K562 (cell line): ENCODE data around the gene SOSTDC1. TPM values are rescaled to one million over a fixed set of nuclear protein-coding genes. Genes with fewer than 3 reads are reported as not detected.

Experiments used
- EHMT2 ChIP-seq: fragments of 450-650 bp; IDR thresholded peaks from 2 replicates; pipeline ENCODE4 v1.6.1; 2018; ENCODE audit warnings: antibody characterized with exemption
- PCBP1 ChIP-seq: fragments of 200-400 bp; formaldehyde crosslinking; IDR thresholded peaks from 2 replicates; pipeline ENCODE4 v1.6.1; 2018; ENCODE audit warnings: mild to moderate bottlenecking, low read depth, low read length; ENCODE audit not compliant: poor library complexity, severe bottlenecking
- PHF21A ChIP-seq: fragments of 450-650 bp; IDR thresholded peaks from 2 replicates; pipeline ENCODE4 v1.6.1; 2017; ENCODE audit warnings: low read depth, borderline replicate concordance
- RBM25 ChIP-seq: fragments of 200-400 bp; formaldehyde crosslinking; IDR thresholded peaks from 2 replicates; pipeline ENCODE4 v1.6.1; 2018; ENCODE audit warnings: low read length, low read depth, moderate library complexity; ENCODE audit not compliant: severe bottlenecking
- SRF ChIP-seq, 2 experiments: fragments of 250-450, 450-650 bp in 1 of 2; sonication (Bioruptor Pico) in 1 of 2; sonication (generic) in 1 of 2; formaldehyde crosslinking; IDR thresholded peaks; 2 replicates each; pipeline versions ENCODE4 v1.5.0 to v1.5.1; 2020 to 2022; ENCODE audit warnings: mild to moderate bottlenecking in 1 of 2, missing genetic modification reagents in 1 of 2
- TSC22D4 ChIP-seq: fragments of 450-650 bp; IDR thresholded peaks from 2 replicates; pipeline ENCODE4 v1.6.1; 2016; ENCODE audit warnings: missing genetic modification characterization, missing biosample characterization, control low read depth
- ZNF764 ChIP-seq: fragments of 250-450 bp; sonication (Bioruptor Pico); IDR thresholded peaks from 2 replicates; pipeline ENCODE4 v1.4.0; 2020; ENCODE audit warnings: low read depth, mild to moderate bottlenecking, moderate library complexity
- ZSCAN32 ChIP-seq: fragments of 450-650 bp; formaldehyde crosslinking; IDR thresholded peaks from 2 replicates; pipeline ENCODE4 v1.4.0; 2020; ENCODE audit warnings: mild to moderate bottlenecking, moderate library complexity
- polyA plus RNA-seq, 8 experiments: library from polyadenylated mRNA; depleted of rRNA in 4 of 8; stranded (reverse) in 5 of 8; unstranded in 3 of 8; fragments of >200 nt; fragmentation: Nextera tagmentation in 2 of 8; fragmentation: Illumina TruSeq in 1 of 8; extraction: Ambion mirVana in 2 of 8; extraction: Trizol in 1 of 8; gene quantifications; 2 replicates each; pipeline versions ENCODE4 v1.2.1 to v1.2.3, GENCODE V29; 2011 to 2014; ENCODE audit warnings: inconsistent platforms in 1 of 8, missing spikeins in 1 of 8
- total RNA-seq, 7 experiments: library from RNA; depleted of rRNA in 6 of 7; stranded (reverse); fragments of >200 nt in 6 of 7; fragmentation: Illumina TruSeq in 2 of 7; extraction: Trizol in 2 of 7; gene quantifications; 2 replicates each; pipeline versions ENCODE4 v1.2.1 to v1.2.3, GENCODE V29; 2011 to 2021; ENCODE audit warnings: low replicate concordance in 1 of 7
- TF ChIP-seq, protein P1 (sequence below), 2 experiments: IDR thresholded peaks; 2 replicates each; pipeline ENCODE4 v1.6.1; 2012; ENCODE audit warnings: improper control_type of control experiment in 2 of 2, low read depth in 2 of 2, low read length in 2 of 2, borderline replicate concordance in 1 of 2
- TF ChIP-seq, protein P2 (sequence below): fragments of 150-350 bp; conservative IDR thresholded peaks from 2 replicates; pipeline ENCODE4 v1.6.1; 2014; ENCODE audit warnings: low read length

SOSTDC1 gene
- total and polyA plus RNA-seq, 9 of the 15 experiments (the other 6 are each of a cell fraction or from before 2014, with no cell fraction given): 8.3 to 48.6 (median 15.9) TPM

GRCh38 chr7:16421333-16422102, 44.0 kb downstream of the SOSTDC1 start, which contains the start of gene CRPPA (continued):
- TF ChIP-seq, protein P1, sequence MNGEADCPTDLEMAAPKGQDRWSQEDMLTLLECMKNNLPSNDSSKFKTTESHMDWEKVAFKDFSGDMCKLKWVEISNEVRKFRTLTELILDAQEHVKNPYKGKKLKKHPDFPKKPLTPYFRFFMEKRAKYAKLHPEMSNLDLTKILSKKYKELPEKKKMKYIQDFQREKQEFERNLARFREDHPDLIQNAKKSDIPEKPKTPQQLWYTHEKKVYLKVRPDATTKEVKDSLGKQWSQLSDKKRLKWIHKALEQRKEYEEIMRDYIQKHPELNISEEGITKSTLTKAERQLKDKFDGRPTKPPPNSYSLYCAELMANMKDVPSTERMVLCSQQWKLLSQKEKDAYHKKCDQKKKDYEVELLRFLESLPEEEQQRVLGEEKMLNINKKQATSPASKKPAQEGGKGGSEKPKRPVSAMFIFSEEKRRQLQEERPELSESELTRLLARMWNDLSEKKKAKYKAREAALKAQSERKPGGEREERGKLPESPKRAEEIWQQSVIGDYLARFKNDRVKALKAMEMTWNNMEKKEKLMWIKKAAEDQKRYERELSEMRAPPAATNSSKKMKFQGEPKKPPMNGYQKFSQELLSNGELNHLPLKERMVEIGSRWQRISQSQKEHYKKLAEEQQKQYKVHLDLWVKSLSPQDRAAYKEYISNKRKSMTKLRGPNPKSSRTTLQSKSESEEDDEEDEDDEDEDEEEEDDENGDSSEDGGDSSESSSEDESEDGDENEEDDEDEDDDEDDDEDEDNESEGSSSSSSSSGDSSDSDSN (IDR thresholded peaks at IDR 0.05; ENCODE audit: borderline replicate concordance in 1 of 2, low read depth in 2 of 2, low read length in 2 of 2): peak; percentile 32 to 92; a peak in 1 of 4 replicates
- TF ChIP-seq PCBP1: no peak
- no peak for TF ChIP-seq RBM25
- TF ChIP-seq TSC22D4 (tag): no peak
- no peak for TF ChIP-seq EHMT2
- TF ChIP-seq SRF (CRISPR knock-in tag; IDR thresholded peaks at IDR 0.05): 0 out of 4 replicates have a peak, but pooled peaks of 1 of the 2 experiments have one; percentile 25
- no peak for TF ChIP-seq ZNF764
- TF ChIP-seq, protein P2, sequence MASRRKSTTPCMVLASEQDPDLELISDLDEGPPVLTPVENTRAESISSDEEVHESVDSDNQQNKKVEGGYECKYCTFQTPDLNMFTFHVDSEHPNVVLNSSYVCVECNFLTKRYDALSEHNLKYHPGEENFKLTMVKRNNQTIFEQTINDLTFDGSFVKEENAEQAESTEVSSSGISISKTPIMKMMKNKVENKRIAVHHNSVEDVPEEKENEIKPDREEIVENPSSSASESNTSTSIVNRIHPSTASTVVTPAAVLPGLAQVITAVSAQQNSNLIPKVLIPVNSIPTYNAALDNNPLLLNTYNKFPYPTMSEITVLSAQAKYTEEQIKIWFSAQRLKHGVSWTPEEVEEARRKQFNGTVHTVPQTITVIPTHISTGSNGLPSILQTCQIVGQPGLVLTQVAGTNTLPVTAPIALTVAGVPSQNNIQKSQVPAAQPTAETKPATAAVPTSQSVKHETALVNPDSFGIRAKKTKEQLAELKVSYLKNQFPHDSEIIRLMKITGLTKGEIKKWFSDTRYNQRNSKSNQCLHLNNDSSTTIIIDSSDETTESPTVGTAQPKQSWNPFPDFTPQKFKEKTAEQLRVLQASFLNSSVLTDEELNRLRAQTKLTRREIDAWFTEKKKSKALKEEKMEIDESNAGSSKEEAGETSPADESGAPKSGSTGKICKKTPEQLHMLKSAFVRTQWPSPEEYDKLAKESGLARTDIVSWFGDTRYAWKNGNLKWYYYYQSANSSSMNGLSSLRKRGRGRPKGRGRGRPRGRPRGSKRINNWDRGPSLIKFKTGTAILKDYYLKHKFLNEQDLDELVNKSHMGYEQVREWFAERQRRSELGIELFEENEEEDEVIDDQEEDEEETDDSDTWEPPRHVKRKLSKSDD: no peak
- no peak for TF ChIP-seq PHF21A
- TF ChIP-seq ZSCAN32 (CRISPR knock-in tag): no peak
